Stimulated activated CD8-positive, alpha-beta memory T cell treated with anti-CD3 and anti-CD28 coated beads, Interleukin-12 subunit alpha, Interleukin-12 subunit beta, amount 100 ng/mL, for 1 hour (primary cell): ENCODE measurements around the gene PHF8.

Experiments used
- DNase-seq: peaks from one replicate; pipeline ENCODE4 v3.0.0-alpha.2; 2020; ENCODE audit warnings: low read depth

PHF8 gene

GRCh38 chrX:54012830-54013500, 31.3 kb downstream of the PHF8 start:
- no peak for DNase-seq

DNA sequence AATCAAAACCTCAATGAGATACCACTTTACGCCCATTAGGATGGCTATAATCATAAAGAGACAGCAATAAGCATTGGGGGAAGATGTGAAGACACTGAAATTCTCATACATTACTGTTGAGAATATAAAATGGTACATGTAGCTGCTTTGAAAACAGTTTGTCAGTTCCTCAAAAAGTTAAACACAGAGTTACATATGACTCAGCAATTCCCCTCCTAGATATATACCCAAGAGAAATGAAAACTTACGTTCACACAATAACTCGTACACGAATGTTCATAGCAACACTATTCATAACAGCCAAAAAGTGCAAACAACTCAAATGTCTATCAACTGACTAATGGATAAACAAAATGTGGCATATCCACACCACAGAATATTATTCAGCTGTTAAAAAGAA, 36.6 kb downstream of the PHF8 start:
- DNase-seq: no peak

GRCh38 chrX:53997724-53998123, 46.5 kb downstream of the PHF8 start:
- DNase-seq: no peak

DNA sequence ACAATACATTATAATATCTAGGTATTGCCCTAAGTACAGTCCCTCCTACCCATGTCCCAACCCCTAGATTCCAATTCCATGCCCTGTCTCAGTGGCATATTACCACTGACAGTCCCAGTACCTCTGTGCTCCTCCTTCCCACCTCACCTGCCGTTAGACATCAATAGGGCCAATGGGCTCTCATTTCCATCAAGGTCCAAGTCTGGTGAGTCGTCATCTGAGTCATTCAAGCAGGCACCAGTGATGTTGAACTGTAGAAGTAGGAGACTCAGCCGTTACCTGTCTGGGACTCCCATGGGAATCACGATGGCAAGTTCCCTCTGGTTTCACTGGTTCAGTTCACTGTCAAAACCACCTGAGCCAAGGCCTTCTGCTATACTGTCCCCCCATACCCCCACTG, 51.7 kb downstream of the PHF8 start:
- no peak for DNase-seq

DNA sequence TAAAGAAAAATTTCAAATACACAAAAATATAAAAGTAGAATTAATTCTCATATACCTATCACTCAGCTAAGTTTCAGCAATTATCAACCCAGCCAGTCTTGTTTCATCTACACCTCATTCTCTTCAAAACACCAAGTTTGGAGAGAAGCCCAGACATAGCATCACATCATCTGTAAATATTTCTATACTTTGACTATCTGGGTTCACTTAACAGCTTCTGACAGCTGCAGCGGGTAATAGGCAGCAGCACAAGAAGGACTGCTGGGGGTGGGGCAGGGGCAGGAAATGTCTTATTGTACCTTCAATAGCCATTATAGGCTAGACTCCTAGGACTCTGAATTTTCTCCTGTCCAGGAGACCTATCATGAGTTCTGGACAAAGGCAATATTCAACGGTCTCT, 54.1 kb downstream of the PHF8 start:
- no peak for DNase-seq

- no peak for DNase-seq
Measured at GRCh38 chrX:53984895-53985294, 59.4 kb downstream of the PHF8 start.

- DNase-seq: no peak
Measured at GRCh38 chrX:53974529-53974928, 69.7 kb downstream of the PHF8 start.

GRCh38 chrX:53969540-53969939, 74.7 kb downstream of the PHF8 start:
- no peak for DNase-seq

GRCh38 chrX:53950130-53950733, 94.0 kb downstream of the PHF8 start:
- no peak for DNase-seq

DNA sequence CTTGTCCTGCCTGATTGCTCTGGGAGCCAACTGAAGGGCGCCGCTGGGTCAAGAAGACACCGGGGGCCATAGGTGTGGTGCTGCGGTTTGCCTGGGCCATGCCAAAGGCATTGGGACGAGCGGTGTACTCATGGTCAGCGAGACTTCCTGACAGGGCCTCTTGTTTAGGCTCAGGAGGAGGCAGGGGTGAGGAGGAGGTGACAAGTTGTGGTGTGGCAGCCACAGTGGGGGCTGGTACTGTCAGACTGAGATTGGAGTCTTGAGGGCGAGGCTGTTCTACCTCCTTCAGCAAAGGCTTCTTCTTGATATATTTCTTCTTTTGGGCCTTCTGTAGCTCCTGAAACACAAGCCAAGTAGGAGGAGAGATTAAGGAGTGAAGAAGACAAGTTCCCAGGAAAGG, 104.1 kb downstream of the PHF8 start:
- no peak for DNase-seq

DNA sequence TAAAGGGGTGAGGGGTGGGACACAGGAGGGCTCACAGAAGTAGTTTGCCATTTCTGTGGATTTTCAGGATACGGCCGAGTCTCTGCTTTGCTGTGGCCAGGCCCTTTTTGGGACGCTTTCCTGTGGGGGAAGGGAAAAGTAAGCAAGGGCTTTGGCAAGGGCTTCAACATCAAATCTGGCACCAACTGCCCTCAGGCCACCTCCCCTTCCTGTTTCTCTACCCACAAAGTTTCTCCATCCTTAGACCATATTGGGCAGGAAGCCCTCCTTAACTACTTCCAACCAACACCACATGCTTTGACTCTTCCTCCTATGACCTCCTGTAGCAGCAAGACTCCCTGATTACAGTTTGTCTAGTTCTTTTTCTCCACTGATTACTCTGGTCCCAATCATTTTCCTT, 105.1 kb downstream of the PHF8 start:
- no peak for DNase-seq

GRCh38 chrX:53930515-53931380, 113.5 kb downstream of the PHF8 start:
- DNase-seq: no peak

GRCh38 chrX:53926030-53926429, 118.2 kb downstream of the PHF8 start:
- DNase-seq: no peak

- no peak for DNase-seq
Measured at GRCh38 chrX:53918702-53919101, 125.6 kb downstream of the PHF8 start.

DNA sequence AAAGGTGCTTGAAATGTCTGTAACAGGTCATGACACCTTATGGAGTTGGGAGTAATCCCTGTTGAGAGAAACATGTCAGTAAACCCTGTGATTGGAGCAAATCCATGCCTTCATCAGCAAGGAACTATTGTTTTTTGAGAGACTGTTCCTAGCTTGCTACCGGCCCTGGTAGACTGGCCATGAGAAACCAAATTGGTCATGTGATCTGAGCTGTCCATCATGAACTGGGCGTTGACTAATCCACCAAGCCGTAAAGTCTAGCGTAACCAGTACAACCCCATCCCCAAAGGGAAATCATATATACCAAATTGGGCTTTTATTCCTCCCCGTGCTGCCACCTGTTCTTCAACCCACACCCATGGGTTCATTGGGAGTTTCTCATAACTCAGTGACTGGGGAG, 143.7 kb downstream of the PHF8 start:
- no peak for DNase-seq

DNA sequence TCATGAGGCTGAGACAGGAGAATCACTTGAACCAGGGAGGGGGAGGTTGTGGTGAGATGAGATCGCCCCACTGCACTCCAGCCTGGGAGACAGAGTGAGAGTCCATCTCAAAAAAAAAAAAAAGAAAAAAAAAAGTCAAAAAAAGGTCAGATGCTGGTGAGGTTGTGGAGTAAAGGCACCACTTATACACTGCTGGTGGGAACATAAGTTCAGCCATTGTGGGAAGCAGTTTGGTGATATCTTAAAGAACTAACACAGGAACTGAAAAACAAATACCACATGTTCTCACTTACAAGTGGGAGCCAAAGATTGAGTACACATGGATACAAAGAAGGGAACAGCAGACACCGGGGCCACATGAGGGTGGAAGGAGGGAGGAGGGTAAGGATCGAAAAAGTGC, 149.0 kb downstream of the PHF8 start:
- no peak for DNase-seq
